ENCODE results near the gene NTSR1. TPM values are rescaled to one million over a fixed set of nuclear protein-coding genes. Genes with fewer than 3 reads are reported as not detected.
A peak's percentile ranks its signal among the peaks of the same experiment; 100 is the strongest.

NTSR1 gene
- total RNA-seq, 1 donor from 2014 or later, result not detected

- ATAC-seq (ENCODE audit: poor library complexity) (no peak), DNase-seq (no peak)
- intact Hi-C loops (cut with DNase I), result no loop called here
These were observed 9.3 kb downstream of the NTSR1 start for GRCh38 chr20:62717933-62718332.

GRCh38 chr20:62718546-62718945 lies 9.9 kb downstream of the NTSR1 start:
- intact Hi-C loops (cut with DNase I), result no loop called here
- no peak for DNase-seq
- no peak for ATAC-seq (ENCODE audit: poor library complexity)

- ATAC-seq (ENCODE audit: poor library complexity), result no peak
- DNase-seq, result no peak
- intact Hi-C loops (cut with DNase I), result no loop called here
These were observed 10.8 kb downstream of the NTSR1 start for GRCh38 chr20:62719250-62719935.

- intact Hi-C loops (cut with DNase I), result no loop called here
- DNase-seq (peak; percentile 19), ATAC-seq (ENCODE audit: poor library complexity) (no peak)
These were observed 13.1 kb downstream of the NTSR1 start for GRCh38 chr20:62721511-62722370.

- no peak for ATAC-seq (ENCODE audit: poor library complexity)
- intact Hi-C loops (cut with DNase I), result no loop called here
These were observed 14.0 kb downstream of the NTSR1 start for GRCh38 chr20:62722627-62723026.

GRCh38 chr20:62723351-62723750 lies 14.7 kb downstream of the NTSR1 start:
- intact Hi-C loops (cut with DNase I), result no loop called here
- DNase-seq (peak; percentile 46), ATAC-seq (ENCODE audit: poor library complexity) (no peak)

More at GRCh38 chr20:62722627-62723026, 14.0 kb downstream of the NTSR1 start:
- no peak for DNase-seq

- ATAC-seq (ENCODE audit: poor library complexity), result no peak
- DNase-seq, result peak; percentile 20
- intact Hi-C loops (cut with DNase I), result no loop called here
These were observed 15.3 kb downstream of the NTSR1 start for GRCh38 chr20:62723768-62724450.

- DNase-seq (peak; percentile 27), ATAC-seq (ENCODE audit: poor library complexity) (no peak)
- intact Hi-C loops (cut with DNase I), result no loop called here
These were observed 16.3 kb downstream of the NTSR1 start for GRCh38 chr20:62724692-62725595.

GRCh38 chr20:62725596-62726268 lies 17.1 kb downstream of the NTSR1 start:
- DNase-seq (peak; percentile 19), ATAC-seq (ENCODE audit: poor library complexity) (no peak)
- intact Hi-C loops (cut with DNase I), result no loop called here

- ATAC-seq (ENCODE audit: poor library complexity) (no peak), DNase-seq (peak; percentile 17)
- intact Hi-C loops (cut with DNase I), result no loop called here
These were observed 17.6 kb downstream of the NTSR1 start for GRCh38 chr20:62726276-62726675.

- intact Hi-C loops (cut with DNase I), result no loop called here
- DNase-seq, result peak; percentile 26
- ATAC-seq (ENCODE audit: poor library complexity), result no peak
These were observed 18.3 kb downstream of the NTSR1 start for GRCh38 chr20:62726716-62727583.

- DNase-seq, result peak; percentile 35
- intact Hi-C loops (cut with DNase I), result no loop called here
- no peak for ATAC-seq (ENCODE audit: poor library complexity)
These were observed 19.0 kb downstream of the NTSR1 start for GRCh38 chr20:62727584-62728027.

GRCh38 chr20:62728028-62728780 lies 19.6 kb downstream of the NTSR1 start:
- ATAC-seq (ENCODE audit: poor library complexity), result no peak
- intact Hi-C loops (cut with DNase I), result no loop called here

GRCh38 chr20:62728781-62729300 lies 20.2 kb downstream of the NTSR1 start:
- DNase-seq (no peak), ATAC-seq (ENCODE audit: poor library complexity) (no peak)
- intact Hi-C loops (cut with DNase I), result no loop called here

More at GRCh38 chr20:62728028-62728780, 19.6 kb downstream of the NTSR1 start:
- DNase-seq, result peak; percentile 45

- DNase-seq, result peak; percentile 13
- no peak for ATAC-seq (ENCODE audit: poor library complexity)
- intact Hi-C loops (cut with DNase I), result no loop called here
These were observed 21.8 kb downstream of the NTSR1 start for GRCh38 chr20:62730481-62730880.

All from Right ventricle myocardium superior (tissue), 1 donor.